Endothelial cell of umbilical vein (primary cell): ENCODE measurements around the gene ABI3BP. TPM values are rescaled to one million over a fixed set of nuclear protein-coding genes. Genes with fewer than 3 reads are reported as not detected.

Experiments
- BruUV-seq: library from RNA; stranded (reverse); fragments of 400-500 nt; replicated peaks from 2 replicates; lab custom pipeline; 2021; lab: Mats Ljungman, UMichigan
- CTCF ChIA-PET: fragments of 300-600, 350-600 bp; sonication (Branson Sonifier 250); formaldehyde crosslinking; loops from one replicate; lab custom pipeline; 2021; ENCODE audit warnings: antibody characterized with exemption, inconsistent platforms; lab: Charles Lee
- POLR2A ChIA-PET: fragments of 300-600, 350-600 bp; sonication (Branson Sonifier 250); formaldehyde crosslinking; loops from one replicate; lab custom pipeline; 2021; ENCODE audit warnings: antibody characterized with exemption, inconsistent platforms; lab: Charles Lee
- DNase-seq: peaks from one replicate; pipeline ENCODE4 v3.0.0-alpha.2; 2011; ENCODE audit warnings: low read depth, low spot score
- FAIRE-seq: peaks from 2 replicates; lab custom pipeline; 2011; peaks lifted over from hg19 to GRCh38; lab: Jason Lieb, UNC
- H2AFZ ChIP-seq: 2 replicates; pipeline ENCODE4 v1.6.0; 2012; ENCODE audit warnings: low read depth, low read length, control low read depth, inconsistent platforms
- H3K27ac ChIP-seq: 2 replicates; pipeline ENCODE4 v1.5.1; 2011; ENCODE audit warnings: low read depth, mild to moderate bottlenecking, control low read depth, low read length, moderate library complexity; ENCODE audit not compliant: insufficient read depth
- H3K27me3 ChIP-seq, 2 experiments: 2 replicates each; pipeline versions ENCODE4 v1.6.0 to v1.6.1; 2011; ENCODE audit warnings: low read length in 2 of 2, mixed read lengths in 1 of 2; ENCODE audit not compliant: control insufficient read depth in 2 of 2, insufficient read depth in 2 of 2
- H3K36me3 ChIP-seq, 2 experiments: 2 replicates in 1 of 2; 3 replicates in 1 of 2; pipeline ENCODE4 v1.5.1; 2011; ENCODE audit warnings: low read length in 2 of 2, mild to moderate bottlenecking in 1 of 2, moderate library complexity in 1 of 2; ENCODE audit not compliant: control insufficient read depth in 2 of 2, insufficient read depth in 2 of 2; ENCODE audit errors: extremely low read depth in 1 of 2
- H3K4me1 ChIP-seq: 3 replicates; pipeline ENCODE4 v1.5.1; 2011; ENCODE audit warnings: mild to moderate bottlenecking, low read length; ENCODE audit not compliant: control insufficient read depth, insufficient read depth; ENCODE audit errors: extremely low read depth
- H3K4me2 ChIP-seq: 2 replicates; pipeline ENCODE4 v1.6.1; 2011; ENCODE audit warnings: low read length, control low read depth, mixed read lengths; ENCODE audit not compliant: insufficient read depth
- H3K4me3 ChIP-seq, 3 experiments: fragments of 200-600 bp in 1 of 3; sonication (generic), shearing (Covaris generic) in 1 of 3; replicated peaks in 1 of 3; 2 replicates each; pipeline ENCODE4 v1.5.1; 2011 to 2016; ENCODE audit warnings: control low read depth in 3 of 3, low read length in 3 of 3, mild to moderate bottlenecking in 2 of 3, inconsistent platforms in 1 of 3, low read depth in 1 of 3, moderate library complexity in 1 of 3; ENCODE audit not compliant: insufficient read depth in 1 of 3
- H3K79me2 ChIP-seq: 2 replicates; pipeline ENCODE4 v1.6.0; 2012; ENCODE audit warnings: low read length, inconsistent platforms; ENCODE audit not compliant: control insufficient read depth, insufficient read depth
- H3K9ac ChIP-seq: replicated peaks from 2 replicates; pipeline ENCODE3; 2011; ENCODE audit warnings: low read length, control low read depth; ENCODE audit not compliant: insufficient read depth; ENCODE audit errors: extremely low read depth
- H3K9me1 ChIP-seq: replicated peaks from 3 replicates; pipeline ENCODE4 v1.6.0; 2011; ENCODE audit warnings: mild to moderate bottlenecking, low read length; ENCODE audit not compliant: control insufficient read depth, insufficient read depth; ENCODE audit errors: extremely low read depth
- H3K9me3 ChIP-seq: replicated peaks from 2 replicates; pipeline ENCODE4 v1.5.1; 2012; ENCODE audit warnings: low read length, inconsistent platforms; ENCODE audit not compliant: control insufficient read depth, insufficient read depth
- H4K20me1 ChIP-seq: replicated peaks from 2 replicates; pipeline ENCODE3; 2011; ENCODE audit warnings: mild to moderate bottlenecking, low read length; ENCODE audit not compliant: control insufficient read depth, insufficient read depth; ENCODE audit errors: extremely low read depth
- CTCF ChIP-seq, 2 donors: IDR thresholded peaks; 1 replicate in 1 of 2; 2 replicates in 1 of 2; pipeline ENCODE4 v1.5.1; 2011; ENCODE audit warnings: low read length in 2 of 2, mild to moderate bottlenecking in 2 of 2, moderate library complexity in 2 of 2, control low read depth in 1 of 2, inconsistent platforms in 1 of 2, low read depth in 1 of 2; ENCODE audit not compliant: insufficient read depth in 1 of 2; ENCODE audit errors: extremely low read depth in 1 of 2
- EZH2 ChIP-seq: IDR thresholded peaks from 2 replicates; pipeline ENCODE4 v1.6.1; 2012; ENCODE audit warnings: borderline replicate concordance, low read depth, mild to moderate bottlenecking, moderate library complexity, low read length, inconsistent platforms; ENCODE audit not compliant: severe bottlenecking
- FOS ChIP-seq: IDR thresholded peaks from 2 replicates; pipeline ENCODE4 v1.6.1; 2011; ENCODE audit warnings: mild to moderate bottlenecking, low read length, moderate library complexity, borderline replicate concordance; ENCODE audit not compliant: insufficient read depth
- GATA2 ChIP-seq: IDR thresholded peaks from 2 replicates; pipeline ENCODE4 v1.7.0; 2011; ENCODE audit warnings: low read depth, mild to moderate bottlenecking, moderate library complexity, mixed read lengths, low read length; ENCODE audit not compliant: insufficient read length, insufficient read depth
- JUN ChIP-seq: IDR thresholded peaks from 2 replicates; pipeline ENCODE4 v1.6.1; 2011; ENCODE audit warnings: borderline replicate concordance, low read depth; ENCODE audit not compliant: insufficient read length, insufficient read depth
- MYC ChIP-seq: IDR thresholded peaks from one replicate; pipeline ENCODE4 v1.6.1; 2011; ENCODE audit warnings: mild to moderate bottlenecking, low read depth, low read length
- POLR2A ChIP-seq: IDR thresholded peaks from 2 replicates; pipeline ENCODE4 v1.6.1; 2012; ENCODE audit warnings: low read depth, mild to moderate bottlenecking, control low read depth, low read length
- POLR2AphosphoS5 ChIP-seq: IDR thresholded peaks from 2 replicates; pipeline ENCODE4 v1.6.1; 2012; ENCODE audit warnings: low read depth, mild to moderate bottlenecking, control low read depth, low read length, moderate library complexity; ENCODE audit not compliant: insufficient read depth
- dilution Hi-C: fragments of 300-500 bp; cut with MboI; formaldehyde crosslinking; loops from one replicate; pipeline ENCODE4 v1.15.0; 2019; ENCODE audit warnings: low sequenced_read_pairs; ENCODE audit not compliant: extremely low pct_ligation_motif_present
- intact Hi-C: fragments of 100-400 bp; cut with micrococcal nuclease; formaldehyde crosslinking; loops from one replicate; pipeline ENCODE4 v1.10.0; 2022
- polyA plus RNA-seq, 4 experiments: library from polyadenylated mRNA; depleted of rRNA in 3 of 4; stranded (reverse) in 3 of 4; unstranded in 1 of 4; fragments of >200 nt; gene quantifications; 2 replicates each; pipeline versions ENCODE4 v1.2.1 to v1.2.3, GENCODE V29; 2011 to 2012; ENCODE audit warnings: missing spikeins in 1 of 4
- total RNA-seq: library from RNA; stranded (reverse); gene quantifications from 2 replicates; pipeline ENCODE4 v1.2.3, GENCODE V29; 2021
- TF ChIP-seq, protein P1 (sequence below): IDR thresholded peaks from 2 replicates; pipeline ENCODE4 v1.6.1; 2011; ENCODE audit not compliant: insufficient read depth, insufficient read length

ABI3BP gene
- total and polyA plus RNA-seq, 2 donors (not counting 3 experiments of a cell fraction or from before 2014, with no cell fraction given) = 78.1 to 106 TPM

DNA sequence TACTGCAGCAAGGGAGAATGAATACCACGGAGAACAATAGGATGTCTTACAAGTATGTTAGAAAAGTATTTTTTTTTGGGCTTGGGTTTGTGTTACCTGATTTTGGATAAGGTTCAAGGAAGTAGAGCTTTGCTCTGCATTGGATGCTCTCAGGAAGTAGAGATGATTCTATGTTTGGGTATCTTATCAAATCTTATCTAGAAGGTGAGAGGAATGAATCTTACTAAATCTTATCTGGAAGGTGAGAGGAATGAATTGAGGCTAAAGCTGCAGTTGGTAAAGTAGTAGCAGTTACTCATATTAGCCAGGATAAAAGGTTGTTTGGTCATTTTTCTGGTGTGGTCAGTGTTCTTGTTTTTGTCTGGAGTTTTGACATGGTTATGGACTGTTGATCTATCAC, 266.5 kb downstream of the ABI3BP start:
- no peaks in the 10 kb centered on the region for H4K20me1 ChIP-seq
- ChIA-PET POLR2A (no interaction called here), CTCF (interaction anchor here (1.3 to 2.2 kb wide), 5 partner anchors 9 to 469 kb away, joined by 3 to 9 read pairs (median 7); no protein-coding TSS in a partner anchor)
- BruUV-seq = no TSS peak
- H3K27ac ChIP-seq = no peak overlapping the region
- no peaks in the 10 kb centered on the region for H3K4me1 ChIP-seq
- intact Hi-C loops (no loop called here), dilution Hi-C loops (no loop called here)
- no peak overlapping the region for H3K9ac ChIP-seq
- peaks cover 51% of the 10 kb centered on the region for H3K79me2 ChIP-seq
- no peaks in the 10 kb centered on the region for H3K9me1 ChIP-seq
- TF ChIP-seq, protein P1, sequence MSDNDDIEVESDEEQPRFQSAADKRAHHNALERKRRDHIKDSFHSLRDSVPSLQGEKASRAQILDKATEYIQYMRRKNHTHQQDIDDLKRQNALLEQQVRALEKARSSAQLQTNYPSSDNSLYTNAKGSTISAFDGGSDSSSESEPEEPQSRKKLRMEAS = no peak
- no peak for TF ChIP-seq MYC
- TF ChIP-seq JUN = no peak
- TF ChIP-seq GATA2 = no peak
- H3K4me2 ChIP-seq = no peak overlapping the region
- H3K27me3 ChIP-seq = no peaks in the 10 kb centered on the region
- H3K9me3 ChIP-seq = no peaks in the 10 kb centered on the region
- FAIRE-seq (no peak), DNase-seq (no peak)
- H3K36me3 ChIP-seq = peaks cover 7 to 25% of the 10 kb centered on the region in 2 experiments
- no peak overlapping the region for H3K4me3 ChIP-seq
- no peak overlapping the region for H2AFZ ChIP-seq

GRCh38 chr3:100725935-100726513, 267.2 kb downstream of the ABI3BP start:
- H3K4me1 ChIP-seq = no peaks in the 10 kb centered on the region
- no peak overlapping the region for H2AFZ ChIP-seq
- H4K20me1 ChIP-seq = no peaks in the 10 kb centered on the region
- no peak overlapping the region for H3K27ac ChIP-seq
- POLR2A ChIA-PET = no interaction called here
- FAIRE-seq = no peak
- no peak for DNase-seq
- no TSS peak for BruUV-seq
- no peaks in the 10 kb centered on the region for H3K9me1 ChIP-seq
- peaks cover 52% of the 10 kb centered on the region for H3K79me2 ChIP-seq
- H3K9me3 ChIP-seq = no peaks in the 10 kb centered on the region
- no peak overlapping the region for H3K9ac ChIP-seq
- intact Hi-C loops = no loop called here
- CTCF ChIA-PET = interaction anchor here (0.9 to 2.1 kb wide), 5 partner anchors 10 to 470 kb away, joined by 3 to 9 read pairs (median 4); no protein-coding TSS in a partner anchor
- no peak overlapping the region for H3K4me2 ChIP-seq
- dilution Hi-C loops = no loop called here
- no peaks in the 10 kb centered on the region for H3K27me3 ChIP-seq
- no peak overlapping the region for H3K4me3 ChIP-seq
- TF ChIP-seq CTCF (IDR thresholded peaks at IDR 0.05; ENCODE audit: extremely low read depth in 1 of 2, insufficient read depth in 1 of 2, low read depth in 1 of 2, low read length in 2 of 2) (no peak), JUN (no peak), FOS (no peak), POLR2A (no peak), GATA2 (no peak), EZH2 (no peak), POLR2AphosphoS5 (no peak), MYC (no peak)
- TF ChIP-seq, protein P1 = no peak
- peaks cover 7 to 29% of the 10 kb centered on the region in 2 experiments for H3K36me3 ChIP-seq
